Activated naive CD8-positive, alpha-beta T cell treated with anti-CD3 and anti-CD28 coated beads, Interleukin-2, amount 50 U/mL, for 16 hours (primary cell): Measurements from ENCODE around the gene ACTR10.
A peak's percentile ranks its signal among the peaks of the same experiment; 100 is the strongest.
"Not testable (repeated sequence)": the region's sequence is repeated elsewhere in the genome, so short reads cannot be mapped to it uniquely, and the experiment has no call there.

Source experiments
- DNase-seq: peaks from one replicate; pipeline ENCODE4 v3.0.0-alpha.2; 2020; ENCODE audit warnings: low read depth, low spot score

The ACTR10 gene

DNA sequence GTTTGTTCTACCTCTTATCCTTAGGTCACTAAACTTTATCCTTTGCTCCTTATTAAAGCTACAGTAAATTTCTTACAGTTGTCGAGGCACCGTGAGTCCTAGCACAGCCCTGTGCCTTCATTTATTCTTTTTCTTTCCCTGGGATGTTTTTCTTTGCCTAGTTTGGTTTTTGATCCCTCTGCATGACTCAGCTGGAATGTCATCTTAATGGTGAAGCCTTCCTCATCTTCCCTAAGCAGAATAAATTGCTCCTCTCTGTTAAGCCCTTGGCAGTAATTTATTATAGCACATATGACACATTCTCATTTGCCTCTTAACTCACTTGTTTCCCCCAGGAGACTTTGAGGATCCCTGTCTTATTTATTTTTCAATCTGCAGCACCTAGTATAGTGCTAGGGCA, 16.6 kb downstream of the ACTR10 start:
- no peak for DNase-seq

DNA sequence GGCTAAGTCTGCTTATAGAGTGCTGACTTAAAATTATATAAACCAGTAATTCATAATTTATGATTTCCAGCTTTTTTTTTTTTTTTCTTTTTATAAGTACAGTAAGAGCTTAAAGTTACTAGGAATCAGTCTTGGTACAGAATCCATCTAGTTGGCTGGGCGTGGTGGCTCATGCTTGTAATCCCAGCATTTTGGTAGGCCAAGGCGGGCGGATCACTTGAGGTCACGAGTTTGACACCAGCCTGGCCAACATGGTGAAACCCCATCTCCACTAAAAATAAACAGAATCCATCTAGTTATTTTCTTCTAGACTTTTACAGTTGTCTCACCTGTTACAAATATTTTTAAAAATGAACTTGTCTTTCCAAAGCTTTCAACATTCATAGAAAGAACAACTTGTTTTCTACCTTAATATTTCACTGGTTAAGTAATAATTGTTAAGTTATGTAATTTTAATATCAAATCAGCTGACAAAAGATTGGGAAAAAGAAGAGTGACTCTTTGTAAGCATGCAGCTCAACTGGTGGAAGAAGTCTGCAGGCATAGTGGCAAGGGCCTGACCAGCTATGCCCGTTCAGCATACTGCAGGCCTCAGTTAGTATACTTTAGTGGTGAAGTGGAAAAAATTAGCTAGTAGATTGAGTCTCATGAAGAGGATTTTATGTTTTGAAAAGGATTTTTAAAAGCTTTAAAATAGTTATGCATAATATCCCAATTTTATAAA, 27.3 kb downstream of the ACTR10 start:
- DNase-seq, result no peak

DNA sequence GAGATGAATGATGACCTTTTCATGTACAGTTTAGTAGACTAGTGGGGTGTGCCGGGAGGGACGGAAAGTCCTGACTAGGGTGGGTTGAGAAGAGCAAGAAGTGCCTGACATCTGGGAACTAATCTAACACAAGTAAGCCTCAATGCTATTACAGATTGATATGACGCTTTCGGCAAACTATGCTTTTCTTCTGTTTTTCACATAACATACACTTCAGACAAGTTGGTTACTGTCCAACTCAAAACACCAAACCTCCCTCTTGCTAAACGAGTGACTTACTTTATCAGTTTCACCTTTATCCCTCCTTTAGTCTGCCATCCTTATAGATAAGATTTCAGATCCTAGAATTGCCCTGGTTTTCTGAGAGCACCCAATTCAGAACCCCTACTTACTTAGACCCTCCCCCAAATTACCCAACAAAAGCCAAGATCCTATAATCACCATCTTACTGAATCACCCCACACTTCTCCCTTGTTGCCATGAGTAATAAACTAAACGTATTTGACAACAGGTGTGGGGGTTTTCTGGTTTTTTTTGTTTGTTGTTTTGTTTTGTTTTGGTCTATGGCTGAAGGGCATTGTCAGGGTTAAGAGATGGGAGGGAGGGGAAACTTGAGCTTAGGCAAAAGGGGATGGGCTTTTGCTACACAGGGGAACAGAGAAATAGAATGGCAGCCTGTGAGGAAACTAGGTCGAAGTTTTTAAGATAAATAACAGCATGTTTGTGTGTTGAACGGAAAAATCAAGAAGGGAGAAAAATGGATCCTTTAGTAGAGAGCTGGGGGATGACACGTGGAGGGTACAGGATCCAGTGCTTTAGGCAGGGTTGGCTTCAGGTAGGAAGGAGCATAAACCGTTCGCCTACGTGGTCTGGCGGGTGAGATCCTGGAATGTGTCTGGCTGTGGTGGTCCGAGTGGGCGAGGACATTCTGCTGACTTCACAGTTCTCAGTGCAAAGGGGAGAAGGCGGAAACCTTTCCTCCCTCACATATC, 38.6 kb downstream of the ACTR10 start:
- no peak for DNase-seq

DNA sequence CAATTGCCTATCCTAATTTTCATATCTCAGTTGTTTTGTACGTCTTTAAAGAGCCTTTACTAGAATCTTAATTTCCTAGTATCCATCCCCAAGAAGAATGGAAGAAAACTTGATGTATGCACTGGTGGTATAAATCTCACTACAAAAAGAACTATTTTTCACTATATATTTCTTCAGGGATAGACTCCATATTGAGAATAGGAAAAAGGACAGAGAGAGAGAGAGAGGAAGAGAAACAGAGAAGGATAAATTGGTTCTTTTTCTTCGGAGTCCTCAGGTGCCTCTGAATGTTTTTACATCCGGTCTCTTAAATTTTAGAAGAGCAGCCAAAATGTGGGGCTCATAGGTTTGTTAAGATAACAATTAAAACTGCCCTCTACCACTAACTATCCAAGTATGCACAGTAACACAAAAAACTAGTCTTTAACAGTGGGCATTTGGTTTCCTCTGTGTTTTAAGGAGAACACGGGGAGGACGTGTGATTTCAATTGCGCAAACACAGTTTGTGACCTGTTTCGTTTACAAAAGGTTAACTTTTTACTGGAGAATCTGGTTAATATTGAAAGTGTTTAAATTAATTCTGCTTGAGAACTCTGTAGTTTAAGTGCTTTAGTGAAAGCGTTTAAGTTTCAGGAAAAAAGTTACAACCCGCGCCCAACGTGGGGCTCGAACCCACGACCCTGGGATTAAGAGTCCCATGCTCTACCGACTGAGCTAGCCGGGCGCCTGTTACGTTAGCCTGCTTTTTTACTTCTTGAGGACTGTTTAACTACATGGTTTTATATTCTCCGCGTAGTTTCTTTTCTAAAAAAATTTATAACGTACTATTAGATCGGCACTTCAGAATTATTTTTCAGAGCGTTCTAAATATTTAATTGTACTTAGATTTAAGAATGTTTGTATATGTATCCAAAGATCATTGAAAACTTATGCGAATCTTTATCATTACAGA, 39.6 kb downstream of the ACTR10 start:
- DNase-seq, result peak; percentile 65

DNA sequence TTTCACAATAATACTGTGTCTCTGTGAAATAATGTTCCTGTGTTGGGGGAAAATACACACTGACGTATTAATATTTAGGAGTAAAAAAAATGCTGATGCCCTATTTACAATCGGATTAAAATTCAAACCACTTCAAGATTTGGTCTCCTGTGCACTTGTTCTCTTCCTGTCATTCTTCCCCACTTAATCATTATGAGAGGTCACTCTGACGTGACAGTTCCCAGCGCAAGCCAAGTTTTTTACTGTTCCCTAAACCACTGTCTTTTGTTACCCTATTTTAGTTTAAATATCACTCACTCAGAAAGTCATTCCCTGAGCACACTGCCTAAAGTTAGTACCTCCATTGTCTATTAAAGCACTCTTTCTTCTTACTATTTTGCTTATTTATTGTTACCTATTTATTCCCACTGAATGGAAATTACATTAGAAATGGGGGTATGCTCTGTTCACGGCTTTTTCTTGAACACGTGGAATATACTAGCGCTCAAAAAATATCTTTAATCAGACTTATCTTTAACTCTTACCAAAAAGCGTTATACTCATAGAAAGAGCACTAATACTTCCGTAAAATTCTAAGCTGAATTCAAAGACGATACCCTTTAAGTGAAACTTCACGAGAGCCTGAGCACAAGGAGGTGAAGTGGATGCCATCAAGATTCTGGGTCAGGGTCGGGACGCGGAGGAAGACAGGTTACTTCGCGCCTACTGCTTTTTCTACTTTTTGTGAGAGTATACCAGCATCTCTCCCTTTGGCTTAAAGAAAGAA, 44.0 kb downstream of the ACTR10 start:
- no peak for DNase-seq

DNA sequence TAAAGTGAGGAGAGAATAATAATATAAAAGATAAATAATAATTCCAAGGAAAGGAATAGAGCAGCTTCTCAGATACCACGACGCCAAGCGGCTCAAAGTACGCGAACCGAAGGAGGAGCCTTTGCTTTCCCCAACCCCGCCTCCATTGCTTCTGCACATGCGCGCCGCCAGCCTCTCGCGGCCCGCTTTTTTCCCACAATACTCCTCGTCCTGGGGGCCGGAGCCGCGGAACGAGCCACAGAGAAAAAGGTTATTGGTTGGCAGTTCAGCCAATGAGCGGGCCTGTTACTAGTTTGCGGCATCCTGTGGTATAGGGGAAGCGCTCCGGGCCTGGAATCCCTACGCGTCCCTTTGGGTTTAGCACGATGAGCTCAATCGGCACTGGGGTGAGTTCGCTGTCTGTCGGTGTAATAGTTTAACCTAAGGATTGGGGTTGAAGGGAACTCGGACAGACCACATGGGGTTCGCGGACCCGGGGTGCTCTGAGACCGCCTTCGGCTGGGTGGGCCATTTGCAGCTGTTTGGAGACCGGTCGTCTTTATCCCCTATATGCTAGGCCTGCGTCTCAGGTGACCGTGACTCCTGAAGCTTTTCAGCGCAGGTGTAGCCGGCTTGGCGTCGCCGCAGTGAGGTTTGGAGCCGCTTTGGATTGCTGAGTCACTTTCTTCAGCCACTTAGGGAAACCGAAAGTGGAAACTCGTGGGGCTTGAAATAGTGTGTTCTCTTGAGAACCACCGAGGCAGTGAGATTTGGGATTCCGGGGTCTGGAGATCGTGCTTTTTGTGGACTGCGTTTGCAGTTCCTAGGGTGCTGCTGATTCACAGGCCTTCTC, 44.8 kb downstream of the ACTR10 start, which contains the start of gene PSMA3:
Gene PSMA3, plus strand, starts transcription at position 288 of the 832 bp plus-strand sequence. Its CDS starts 78 bp downstream, at position 366.
- peak; percentile 98 for DNase-seq

DNA sequence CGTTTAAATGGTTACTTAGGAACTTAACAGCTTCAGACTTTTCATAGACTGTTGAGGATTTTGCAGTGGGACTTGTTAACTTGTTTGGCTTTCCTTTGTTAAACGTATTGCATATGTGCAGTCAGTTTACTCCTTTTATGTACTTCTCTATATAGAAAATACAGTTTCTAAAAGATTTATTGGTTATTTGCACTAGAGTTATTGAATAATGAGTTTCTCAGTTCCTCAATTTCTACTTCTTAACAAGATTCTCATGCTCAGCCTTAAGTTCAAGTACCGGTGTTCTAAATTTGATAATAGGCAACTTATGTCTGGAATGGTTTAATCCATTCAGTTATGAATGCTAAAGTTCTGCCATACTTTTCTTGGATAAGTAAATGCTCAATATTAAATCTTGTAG, 45.6 kb downstream of the ACTR10 start:
- no peak for DNase-seq

DNA sequence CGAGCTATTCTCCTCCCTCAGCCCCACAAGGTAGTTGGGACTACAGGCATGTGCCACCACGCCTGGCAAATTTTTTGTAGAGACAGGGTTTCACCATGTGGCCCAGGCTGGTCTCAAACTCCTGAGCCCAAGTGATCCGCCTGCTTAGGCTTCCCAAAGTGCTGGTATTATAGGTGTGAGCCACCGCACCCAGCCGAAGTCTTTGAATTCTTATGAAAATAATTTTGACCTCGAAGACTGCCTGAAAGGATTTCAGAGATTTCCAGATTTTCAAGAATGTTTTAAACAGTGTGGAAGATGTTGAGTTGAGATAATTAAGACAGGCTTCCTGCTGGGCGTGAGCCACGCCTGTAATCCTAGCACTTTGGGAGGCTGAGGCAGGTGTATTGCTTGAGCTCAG, 49.7 kb downstream of the ACTR10 start:
- no peak for DNase-seq

DNA sequence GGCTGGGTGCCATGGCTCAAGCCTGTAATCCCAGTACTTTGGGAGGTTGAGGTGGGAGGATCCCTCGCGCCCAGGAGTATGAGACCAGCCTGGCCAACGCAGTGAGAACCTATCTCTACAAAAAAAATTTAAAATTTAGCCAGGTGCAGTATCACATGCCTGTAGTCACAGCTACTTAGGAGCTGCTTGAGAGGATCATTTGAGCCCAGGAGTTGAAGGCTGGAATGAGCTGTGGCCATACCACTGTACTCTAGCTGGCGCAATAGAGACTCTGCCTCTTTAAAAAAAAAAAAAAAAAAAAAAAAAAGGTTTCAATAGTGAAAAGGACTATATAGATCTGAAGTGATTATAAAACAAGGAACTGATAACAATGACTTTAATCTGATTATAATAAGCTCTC, 58.2 kb downstream of the ACTR10 start:
- no peak for DNase-seq

DNA sequence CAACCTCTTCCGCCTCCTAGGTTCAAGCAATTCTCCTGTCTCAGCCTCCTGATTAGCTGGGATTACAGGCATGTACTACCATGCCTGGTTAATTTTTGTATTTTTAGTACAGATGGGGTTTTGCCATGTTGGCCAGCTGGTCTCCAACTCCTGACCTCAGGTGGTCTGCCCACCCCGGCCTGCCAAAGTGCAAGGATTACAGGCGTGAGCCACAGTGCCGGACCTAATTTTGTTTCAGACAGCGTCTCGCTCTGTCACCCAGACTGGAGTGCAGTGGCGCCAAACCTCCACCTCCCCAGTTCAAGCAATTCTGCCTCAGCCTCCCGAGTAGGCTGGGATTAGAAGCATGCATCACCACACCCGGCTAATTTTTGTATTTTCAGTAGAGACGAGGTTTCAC, 62.1 kb downstream of the ACTR10 start:
- DNase-seq, result not testable (repeated sequence)

DNA sequence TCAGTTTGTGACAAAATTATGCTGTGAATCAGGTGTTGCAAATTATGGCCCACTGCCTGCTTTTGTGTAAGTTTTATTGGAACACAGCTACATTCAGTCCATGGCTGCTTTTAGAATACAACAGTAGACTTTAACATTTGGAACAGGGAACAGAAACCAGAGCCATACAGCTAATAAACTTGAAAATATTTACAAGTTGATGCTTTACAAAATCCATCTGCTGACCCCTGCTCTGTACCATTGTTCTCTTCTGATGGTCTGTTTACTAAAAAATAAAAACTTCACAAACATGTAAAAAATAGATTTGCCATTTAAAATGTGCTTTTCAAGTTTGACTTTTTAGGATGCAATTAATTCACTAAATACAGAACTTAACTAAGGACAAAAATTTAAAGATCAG, 65.5 kb downstream of the ACTR10 start:
- no peak for DNase-seq

DNA sequence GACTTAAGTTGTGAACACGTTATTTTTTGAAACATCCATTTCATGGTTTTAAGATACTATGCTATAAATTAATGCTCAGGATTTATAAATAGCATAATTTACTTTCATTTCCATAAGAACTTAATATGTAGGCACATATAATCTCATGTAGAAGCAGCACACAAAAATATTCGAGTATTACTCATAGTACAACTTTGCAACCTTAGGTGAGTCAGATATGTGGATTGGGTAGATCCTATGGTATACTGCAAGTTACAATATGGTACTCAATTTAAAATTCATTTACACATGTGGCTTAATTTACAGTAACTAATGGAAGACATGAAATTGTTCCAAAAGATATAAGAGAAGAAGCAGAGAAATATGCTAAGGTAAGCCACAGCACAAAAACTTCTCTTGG, 70.7 kb downstream of the ACTR10 start:
- DNase-seq, result no peak

DNA sequence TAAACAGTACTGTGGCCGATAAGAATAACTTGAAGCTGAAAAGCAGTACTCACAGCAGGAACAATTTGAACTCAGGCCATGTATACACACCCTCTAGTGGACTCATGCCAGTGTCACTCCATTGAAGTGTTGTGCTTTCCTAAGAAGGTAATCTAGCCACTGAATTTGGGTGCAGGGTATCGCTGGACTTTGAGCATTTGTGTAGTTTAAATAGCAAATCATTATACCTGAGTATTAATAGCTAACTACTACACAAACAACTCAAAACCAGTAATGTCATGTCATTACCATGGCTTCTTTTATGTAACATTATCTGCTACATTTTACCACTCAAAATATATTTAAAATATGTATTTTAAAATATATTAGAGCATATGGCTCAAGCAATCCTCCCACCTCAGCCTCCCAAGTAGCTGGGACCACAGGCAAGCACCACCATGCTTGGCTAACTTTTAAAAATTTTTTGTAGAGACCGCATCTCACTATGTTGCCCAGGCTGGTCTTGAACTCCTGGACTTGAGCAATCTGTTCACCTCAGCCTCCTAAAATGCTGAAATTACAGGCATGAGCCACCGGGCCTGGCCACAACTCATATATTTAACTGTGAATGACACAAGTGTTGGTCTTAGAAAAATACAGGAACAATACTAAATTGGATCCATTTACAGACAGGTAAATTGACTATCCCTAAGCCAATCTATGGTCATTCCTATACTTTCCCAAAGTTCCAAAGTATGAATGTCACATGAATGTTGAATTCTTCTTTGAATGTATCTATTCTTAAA, 72.8 kb downstream of the ACTR10 start:
- DNase-seq, result no peak

DNA sequence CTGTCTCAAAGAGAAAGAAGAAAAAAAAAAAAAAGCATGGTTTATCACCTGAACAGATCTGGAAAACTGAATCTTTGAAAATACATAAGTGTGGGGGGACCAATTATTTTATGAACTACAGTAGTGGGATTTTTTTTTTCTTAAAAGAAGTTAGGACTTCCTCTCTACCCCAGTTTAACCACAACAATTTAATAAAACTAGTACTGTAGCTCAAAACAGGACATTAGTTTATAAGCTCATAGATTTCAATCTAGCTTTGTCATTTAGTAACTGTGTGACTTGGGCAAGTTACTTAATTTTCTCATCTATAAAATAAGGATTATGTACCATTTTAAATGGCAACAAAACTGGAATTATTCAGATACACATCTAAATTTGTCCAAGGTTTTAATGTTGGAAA, 74.9 kb downstream of the ACTR10 start:
- DNase-seq, result no peak

DNA sequence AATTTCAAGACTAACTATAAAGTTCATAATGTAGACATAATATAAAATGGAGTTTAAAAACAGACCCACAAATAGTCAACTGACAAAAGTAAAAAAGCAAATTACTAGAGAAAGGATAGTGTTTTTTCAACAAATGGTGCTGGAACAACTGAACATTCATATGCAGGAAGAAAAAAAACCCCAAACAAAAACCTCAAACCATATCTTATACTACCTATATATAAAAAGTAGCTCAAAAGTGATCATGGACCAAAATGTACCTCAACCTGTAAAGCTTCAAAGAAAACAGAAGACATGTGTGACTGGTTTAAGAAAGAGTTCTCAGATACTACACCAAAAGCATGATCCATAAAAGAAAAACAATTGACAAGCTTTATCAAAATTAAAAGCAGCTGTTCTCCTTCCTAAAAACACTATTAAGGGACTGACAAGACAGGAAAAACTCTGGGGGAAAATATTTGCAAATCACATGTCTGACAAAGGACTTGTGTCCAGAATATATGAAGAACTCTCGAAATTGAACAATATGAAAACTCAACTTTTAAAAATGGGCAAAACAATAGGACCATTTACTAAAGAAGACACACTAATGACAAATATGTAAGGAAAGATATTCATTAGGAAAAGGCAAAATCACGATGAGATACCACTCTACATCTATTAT, 75.7 kb downstream of the ACTR10 start:
- no peak for DNase-seq

DNA sequence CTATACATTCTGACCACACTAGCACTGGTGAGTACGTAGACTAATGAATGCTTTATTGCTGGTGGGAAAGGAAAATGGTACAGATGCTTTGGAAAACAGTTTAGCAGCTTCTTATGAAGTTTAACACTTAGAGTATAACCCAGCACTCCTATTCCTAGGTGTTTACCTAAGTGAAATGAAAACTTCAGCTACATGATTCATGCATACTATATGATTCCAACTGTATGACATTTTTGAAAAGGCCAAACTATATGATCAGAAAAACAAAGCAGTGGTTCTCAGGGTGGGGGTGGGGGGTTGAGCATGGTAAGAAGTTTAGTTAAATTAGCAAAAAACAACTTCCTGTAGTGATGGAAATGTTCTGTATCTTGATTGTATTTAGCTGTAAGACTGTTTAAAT, 76.3 kb downstream of the ACTR10 start:
- no peak for DNase-seq

DNA sequence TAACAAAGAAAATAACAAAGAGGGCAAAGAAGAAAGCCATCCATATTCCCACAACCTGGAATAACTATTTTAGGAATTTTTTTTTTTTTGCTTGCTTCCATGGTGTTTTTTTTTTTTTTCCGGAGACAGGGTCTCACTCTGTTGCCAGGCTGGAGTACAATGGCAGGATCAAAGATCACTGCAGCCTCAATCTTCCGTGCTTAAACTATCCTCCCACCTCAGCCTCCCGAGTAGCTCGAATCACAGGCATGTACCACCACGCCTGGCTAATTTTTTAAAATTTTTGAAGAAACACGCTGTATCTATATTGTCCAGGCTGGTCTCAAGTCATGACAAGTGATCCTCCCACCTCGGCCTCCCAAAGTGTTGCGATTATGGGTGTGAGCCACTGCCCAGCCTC, 78.2 kb downstream of the ACTR10 start:
- no peak for DNase-seq

DNA sequence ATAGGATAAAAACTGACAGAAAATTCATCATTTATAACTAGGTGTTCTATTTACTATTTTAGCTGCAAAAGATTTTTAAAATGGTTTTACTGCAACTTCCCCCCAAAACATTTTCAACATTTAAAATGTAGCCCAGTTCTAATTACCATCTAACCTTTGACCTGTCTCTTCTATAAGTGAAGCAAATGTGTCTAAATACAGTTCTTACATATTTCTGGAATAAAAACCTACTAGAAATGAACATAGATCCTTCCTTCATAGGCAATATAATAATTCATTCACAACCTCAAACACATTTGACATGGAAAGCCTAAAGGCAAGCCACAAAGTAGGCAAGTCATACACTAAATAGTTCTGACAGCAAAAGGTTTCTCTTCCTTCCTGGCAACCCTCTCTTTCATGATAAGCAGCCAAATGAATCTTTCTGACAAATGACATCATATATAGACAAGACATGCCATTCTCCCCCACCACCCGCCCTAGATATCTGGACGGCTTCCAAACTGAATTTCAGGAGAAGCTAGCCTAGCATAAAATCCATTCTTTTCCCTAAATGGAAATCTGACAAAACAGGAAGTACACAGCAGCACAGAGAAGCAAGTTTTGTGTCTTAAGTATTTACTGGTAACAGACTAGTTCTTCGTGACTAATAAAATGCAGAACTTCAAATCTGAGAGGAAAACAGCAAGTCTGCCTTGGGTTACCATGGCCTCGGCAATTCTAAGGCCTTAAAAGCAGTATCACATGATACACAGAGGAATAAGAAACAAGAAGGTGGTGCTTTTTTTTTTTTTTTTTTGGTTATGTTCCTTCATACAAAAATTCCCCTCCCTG, 81.2 kb downstream of the ACTR10 start:
- DNase-seq, result no peak
